HG02840 (cell line): ENCODE data around the gene NAPEPLD.
A peak's percentile ranks its signal among the peaks of the same experiment; 100 is the strongest.
"Not testable (repeated sequence)": the region's sequence is repeated elsewhere in the genome, so short reads cannot be mapped to it uniquely, and the experiment has no call there.

ENCODE experiments used
- ATAC-seq: cut with Tn5 transposase; IDR thresholded peaks from one replicate; pipeline ENCODE4 v1.9.1; 2021; ENCODE audit warnings: mild to moderate bottlenecking, moderate library complexity, moderate number of reproducible peaks; ENCODE audit not compliant: unreplicated experiment, low FRiP score

NAPEPLD gene

DNA sequence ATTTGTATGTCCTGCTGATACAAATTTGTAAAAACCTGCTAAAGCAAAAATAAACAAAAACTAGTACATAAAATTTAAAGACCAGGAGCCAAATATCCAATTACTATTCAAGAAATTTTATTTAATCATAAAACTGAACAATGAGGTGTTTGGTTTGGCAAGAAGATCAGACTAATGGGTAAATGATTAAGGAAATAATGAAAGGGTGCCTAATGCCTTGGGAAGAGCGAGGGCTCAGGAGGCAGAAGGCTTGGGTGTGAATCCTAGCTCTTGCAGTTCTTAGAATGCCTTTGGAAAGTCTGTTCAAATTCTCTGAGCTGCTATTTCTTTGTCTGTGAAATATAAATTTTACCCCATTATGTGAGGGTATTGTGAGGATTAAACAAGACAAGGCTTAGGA, 32.4 kb downstream of the NAPEPLD start:
- no peak for ATAC-seq

DNA sequence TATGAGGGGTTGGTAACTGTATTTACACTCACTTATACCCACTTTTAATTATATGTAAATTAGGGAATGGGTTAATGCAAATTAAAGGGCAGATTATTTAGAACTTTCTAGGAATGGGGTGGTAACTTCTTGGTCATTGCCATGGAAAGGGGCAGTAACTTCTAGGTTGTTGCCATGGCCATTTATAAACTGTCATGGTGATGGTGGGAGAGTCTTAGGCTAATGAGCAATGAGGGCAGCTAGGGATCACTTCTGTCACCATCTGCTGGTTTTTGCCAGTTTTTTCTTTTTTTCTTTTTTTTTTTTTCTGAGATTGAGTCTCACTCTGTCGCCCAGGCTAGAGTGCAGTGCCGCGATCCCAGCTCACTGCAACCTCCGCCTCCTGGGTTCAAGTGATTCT, 33.1 kb downstream of the NAPEPLD start:
- no peak for ATAC-seq

DNA sequence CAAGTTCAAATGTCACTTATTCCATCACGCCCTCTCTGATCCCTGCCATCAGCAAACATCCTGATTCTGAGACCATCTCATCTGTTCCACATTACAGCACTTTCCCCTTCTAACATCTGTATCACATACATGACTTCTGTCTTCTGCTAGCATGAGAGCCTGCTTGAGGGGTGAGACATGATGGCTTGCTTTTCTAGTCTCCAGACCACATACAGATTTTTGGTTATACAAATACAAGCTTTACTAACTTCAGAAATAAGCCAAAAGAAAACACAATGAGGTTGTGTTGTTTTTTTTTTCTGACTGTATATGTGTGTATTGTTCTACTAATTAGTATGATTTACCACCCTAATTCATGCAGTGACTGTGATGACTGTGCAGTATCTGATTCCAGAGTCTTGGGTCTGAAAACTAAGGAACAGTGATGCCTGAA, 34.3 kb downstream of the NAPEPLD start:
- ATAC-seq, result no peak

DNA sequence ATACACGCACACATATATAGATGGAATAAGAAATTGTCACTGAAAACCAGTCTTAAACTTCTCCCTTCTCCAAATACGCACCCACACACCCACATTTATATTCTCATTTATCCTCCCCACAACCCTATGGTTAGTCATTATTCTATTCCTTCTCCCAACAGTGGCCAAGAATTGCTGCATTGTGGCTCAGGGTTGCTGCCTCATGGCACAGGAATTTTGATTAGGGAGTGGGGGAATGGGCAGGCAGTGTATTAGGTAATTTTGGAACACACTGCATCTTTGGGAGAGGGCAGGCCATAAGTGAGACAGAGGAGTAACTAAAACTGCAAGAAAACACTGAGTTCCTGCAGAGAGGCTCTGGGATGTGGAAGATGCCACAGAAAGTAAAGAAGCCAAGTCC, 35.7 kb downstream of the NAPEPLD start:
- ATAC-seq, result no peak

DNA sequence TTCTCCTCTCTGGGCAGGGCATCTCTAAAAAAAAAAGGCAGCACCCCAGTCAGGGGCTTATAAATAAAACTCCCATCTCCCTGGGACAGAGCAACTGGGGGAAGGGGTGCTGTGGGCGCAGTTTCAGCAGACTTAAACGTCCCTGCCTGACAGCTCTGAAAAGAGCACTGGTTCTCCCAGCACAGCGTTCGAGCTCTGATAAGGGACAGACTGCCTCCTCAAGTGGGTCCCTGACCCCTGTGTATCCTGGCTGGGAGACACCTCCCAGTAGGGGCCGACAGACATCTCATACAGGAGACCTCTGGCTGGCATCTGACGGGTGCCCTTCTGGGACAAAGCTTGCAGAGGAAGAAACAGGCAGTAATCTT, 42.2 kb downstream of the NAPEPLD start:
- not testable (repeated sequence) for ATAC-seq

DNA sequence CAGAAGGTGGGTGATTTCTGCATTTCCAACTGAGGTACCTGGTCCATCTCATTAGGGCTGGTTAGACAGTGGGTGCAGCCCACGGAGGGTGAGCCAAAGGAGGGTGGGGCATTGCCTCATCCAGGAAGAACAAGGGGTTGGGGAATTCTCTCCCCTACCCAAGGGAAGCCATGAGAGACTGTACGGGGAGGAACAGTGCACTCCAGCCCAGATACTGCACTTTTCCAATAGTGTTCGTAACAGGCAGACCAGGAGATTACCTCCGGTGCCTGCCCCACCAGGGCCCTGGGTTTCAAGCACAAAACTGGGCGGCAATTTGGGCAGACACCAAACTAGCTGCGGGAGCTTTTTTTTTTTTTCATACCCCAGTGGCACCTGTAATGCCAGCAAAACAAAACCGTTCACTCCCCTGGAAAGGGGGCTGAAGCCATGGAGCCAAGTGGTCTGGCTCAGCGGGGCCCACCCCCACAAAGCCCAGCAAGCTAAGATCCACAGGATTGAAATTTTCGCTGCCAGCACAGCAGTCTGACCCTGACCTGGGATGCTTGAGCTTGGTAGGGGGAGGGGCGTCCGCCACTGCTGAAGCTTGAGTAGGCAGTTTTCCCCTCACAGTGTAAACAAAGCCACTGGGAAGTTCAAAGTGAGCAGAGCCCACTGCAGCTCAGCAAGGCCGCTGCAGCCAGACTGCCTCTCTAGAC, 42.7 kb downstream of the NAPEPLD start:
- ATAC-seq, result no peak

DNA sequence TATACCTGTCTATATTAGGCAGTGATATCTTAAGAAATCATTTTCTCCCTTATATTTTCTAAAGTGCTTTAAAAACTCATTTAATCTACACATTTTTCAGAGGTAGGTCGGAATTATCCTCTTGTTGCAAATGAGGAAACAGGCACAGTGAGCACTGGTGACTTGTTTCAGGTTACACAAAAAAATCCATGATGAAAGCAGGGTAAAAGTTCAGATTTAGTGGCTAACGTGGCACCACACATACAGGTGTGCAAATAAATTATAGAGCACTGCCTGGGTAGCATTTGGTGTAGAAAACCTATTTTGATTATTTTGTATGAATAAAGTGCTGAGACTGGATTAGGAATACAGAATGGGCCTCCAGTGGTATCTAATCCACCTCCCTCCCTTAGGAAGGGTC, 47.4 kb downstream of the NAPEPLD start:
- no peak for ATAC-seq

DNA sequence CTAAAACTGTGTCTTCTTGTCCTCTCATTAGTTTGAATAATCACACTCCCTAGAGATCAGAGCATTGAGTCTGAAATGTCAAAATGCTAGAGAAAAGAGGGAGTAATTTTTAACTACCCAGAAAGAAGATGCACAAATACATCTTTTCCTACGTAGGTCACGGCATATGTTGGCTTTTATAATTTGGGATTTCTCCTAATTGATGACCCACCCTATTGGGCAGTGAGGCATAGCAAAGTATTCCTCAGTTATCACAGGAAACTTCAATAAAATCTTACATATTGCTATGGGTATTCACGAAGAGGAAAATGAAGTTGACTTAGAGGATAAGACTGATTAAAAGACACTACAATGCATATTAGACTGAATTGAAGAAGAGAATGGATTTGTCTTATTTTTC, 48.6 kb downstream of the NAPEPLD start:
- no peak for ATAC-seq

DNA sequence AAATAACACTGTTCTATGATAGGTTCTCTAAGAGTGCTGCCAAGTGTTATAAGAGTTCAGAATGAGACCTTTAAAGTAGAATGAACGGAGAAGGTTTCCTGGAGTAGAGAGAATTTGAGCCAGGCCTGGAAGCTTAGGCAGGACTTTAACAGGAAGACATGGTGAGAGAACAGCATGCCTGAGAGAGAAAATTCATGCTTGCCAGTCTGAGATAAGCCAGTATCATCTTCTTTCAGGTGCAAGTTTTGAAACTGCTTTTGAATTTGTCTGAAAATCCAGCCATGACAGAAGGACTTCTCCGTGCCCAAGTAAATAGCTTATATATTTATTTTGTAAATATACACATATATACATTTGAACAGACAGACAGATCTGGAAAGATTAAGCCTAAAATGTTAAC, 51.9 kb downstream of the NAPEPLD start:
- ATAC-seq, result no peak

DNA sequence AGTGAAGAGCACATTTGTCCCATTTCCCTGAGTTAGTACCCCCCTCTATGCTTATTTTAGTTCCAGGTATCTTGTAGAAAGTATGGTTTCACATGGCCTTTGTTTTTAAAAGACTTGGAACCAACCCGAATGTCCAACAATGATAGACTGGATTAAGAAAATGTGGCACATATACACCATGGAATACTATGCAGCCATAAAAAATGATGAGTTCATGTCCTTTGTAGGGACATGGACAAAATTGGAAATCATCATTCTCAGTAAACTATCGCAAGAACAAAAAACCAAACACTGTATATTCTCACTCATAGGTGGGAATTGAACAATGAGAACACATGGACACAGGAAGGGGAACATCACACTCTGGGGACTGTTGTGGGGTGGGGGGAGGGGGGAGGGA, 53.3 kb downstream of the NAPEPLD start:
- not testable (repeated sequence) for ATAC-seq

DNA sequence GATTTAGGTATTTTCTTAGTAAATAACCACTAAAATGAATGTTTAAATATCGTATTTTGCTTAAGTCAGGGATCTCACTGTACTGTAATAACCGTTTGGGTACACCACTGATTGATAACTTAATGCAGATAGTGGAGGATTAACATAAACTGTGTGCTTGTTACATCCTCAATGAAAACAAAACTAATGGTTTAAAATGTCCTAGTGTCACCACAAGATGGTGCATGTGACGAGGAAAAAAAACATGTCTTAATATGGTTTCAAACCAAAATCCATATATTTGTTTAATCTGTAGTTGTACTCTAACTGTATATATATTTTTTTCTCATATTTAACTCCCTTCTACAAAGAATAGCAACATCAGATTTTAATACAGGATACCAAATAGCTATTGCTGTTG, 54.8 kb downstream of the NAPEPLD start:
- ATAC-seq, result no peak

DNA sequence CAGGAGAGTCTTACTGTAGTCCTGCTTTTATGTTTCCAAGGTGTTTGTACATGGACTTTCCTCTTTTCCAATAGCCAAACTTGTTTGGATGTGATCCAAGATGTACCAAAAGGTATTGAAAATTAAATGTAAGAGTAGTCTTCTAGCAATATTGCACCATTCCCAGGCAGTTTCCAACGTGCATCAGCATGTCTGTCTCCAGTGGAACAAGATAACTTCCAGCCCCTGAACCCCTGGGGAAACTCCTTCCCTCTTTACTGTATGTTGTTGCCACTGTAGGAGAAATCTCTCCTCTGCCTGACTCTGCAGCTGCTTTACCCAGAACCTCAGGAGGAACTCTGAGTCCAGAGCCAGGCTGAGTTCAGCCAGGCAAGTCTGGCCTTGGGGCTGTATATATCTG, 55.5 kb downstream of the NAPEPLD start:
- no peak for ATAC-seq

DNA sequence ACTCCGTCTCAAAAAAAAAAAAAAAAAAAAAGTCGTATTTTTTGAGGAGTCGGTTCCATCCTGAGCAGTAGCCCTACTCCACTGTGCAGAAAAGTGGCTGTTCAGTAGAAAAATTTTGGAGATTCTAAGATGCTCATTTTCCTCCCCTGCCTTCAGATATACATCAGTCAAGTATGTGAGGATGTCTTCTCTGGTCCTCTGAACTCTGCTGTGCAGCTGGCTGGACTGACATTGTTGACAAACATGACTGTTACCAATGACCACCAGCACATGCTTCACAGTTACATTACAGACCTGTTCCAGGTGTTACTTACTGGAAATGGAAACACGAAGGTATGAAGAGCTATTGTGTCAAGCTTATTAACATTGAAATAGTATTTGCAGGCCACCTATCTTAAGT, 56.6 kb downstream of the NAPEPLD start:
- ATAC-seq, result not testable (repeated sequence)

DNA sequence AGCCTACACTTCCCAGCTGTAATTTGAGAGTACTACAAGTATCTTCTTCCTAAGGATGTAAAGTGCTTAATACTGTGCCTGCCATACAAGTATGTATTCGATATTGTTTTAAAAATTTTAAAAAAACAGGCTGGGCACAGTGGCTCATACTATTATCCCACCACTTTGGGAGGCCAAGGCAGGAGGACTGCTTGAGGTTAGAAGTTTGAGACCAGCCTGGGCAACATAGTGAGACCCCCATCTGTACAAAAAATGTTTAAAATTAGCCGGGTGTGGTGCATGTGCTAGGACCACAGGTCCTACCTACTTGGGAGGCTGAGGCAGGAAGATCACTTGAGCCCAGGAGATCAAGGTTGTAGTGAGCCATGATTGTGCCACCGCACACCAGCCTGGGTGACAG, 65.7 kb downstream of the NAPEPLD start:
- ATAC-seq, result no peak

DNA sequence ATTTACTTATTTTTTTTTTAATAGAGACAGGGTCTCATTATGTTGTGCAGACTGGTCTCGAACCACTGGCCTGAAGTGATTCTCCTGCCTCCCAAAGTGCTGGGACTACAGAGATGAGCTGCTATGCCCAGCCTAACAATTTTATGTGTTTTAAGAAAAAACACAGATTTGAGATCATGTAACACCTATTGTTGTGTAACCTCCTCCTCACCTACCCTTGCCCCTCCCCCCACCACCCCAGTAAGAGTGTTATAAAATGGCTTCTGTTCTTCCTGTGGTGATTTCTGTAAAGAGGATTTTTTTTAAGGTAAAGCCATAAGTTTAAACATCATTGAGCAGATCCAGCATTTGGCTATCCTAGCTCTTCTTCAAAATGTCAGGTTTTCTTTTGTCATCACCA, 66.4 kb downstream of the NAPEPLD start:
- ATAC-seq, result no peak

DNA sequence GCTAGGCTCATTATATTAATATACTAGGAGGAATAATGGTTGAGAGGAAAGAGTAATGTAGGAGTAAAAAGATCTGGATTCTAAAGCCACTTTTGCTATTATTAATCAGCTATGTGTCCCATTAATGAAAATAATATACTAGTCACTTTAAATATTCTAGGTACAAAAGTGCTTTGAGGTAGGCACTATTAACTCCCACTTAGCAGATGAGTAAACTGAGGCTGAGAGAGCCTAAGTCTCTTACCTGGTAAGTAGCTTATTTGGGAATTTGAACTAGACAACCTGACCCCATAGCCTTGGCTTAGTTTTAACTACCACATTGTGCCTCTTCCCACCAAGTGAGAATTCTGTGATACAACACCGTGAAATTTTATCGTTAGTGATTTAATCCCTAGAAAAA, 68.0 kb downstream of the NAPEPLD start:
- no peak for ATAC-seq

DNA sequence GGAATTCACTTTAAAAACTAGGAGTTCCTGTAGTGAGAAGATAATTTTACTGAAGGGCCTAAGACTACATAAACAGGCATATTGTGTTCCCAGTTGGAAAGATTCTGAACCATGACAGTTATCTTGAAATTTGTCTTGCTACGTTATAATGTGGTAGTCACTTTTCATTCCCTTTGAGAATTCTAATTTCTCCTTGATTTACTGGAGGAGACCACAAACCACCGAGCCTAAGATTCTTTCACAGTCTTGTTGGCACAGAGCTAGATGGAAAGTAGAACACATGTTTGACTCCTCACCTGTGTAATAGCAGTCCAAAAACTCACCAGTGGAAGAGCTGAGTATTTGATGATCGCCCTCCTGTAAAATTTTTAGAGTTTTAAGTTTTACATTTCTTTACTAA, 69.1 kb downstream of the NAPEPLD start:
- ATAC-seq, result no peak

DNA sequence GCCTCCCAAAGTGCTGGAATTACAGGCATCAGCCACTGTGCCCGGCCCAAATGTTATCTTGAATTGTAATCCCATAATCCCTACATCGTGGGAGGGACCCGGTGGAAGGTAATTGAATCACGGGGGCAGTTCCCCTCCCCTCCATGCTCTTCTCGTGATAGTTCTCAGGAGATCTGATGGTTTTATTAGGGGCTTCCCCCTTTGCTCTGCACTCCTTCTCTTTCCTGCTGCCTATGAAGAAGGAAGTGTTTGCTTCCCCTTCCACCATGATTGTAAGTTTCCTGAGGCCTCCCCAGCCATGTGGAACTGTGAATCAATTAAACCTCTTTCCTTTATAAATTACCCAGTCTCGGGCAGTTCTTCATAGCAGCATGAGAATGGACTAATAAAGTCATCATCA, 70.7 kb downstream of the NAPEPLD start:
- not testable (repeated sequence) for ATAC-seq

DNA sequence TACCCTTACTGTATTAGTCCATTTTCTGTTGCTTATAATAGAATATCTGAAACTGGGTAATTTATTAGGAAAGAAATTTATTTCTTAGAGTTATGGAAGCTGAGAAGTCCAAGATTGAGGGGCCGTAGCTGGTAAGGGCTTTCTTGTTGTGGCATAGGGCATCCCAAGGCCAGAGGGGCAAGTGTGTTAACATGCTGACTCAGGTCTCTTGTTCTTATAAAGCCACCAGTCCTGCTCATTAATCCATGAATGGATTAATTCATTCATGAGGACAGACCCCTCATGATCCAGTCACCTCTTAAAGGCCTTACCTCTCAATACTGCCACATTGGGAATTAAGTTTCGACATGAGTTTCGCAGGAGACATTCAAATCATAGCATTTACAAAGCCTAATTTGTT, 71.6 kb downstream of the NAPEPLD start:
- no peak for ATAC-seq

DNA sequence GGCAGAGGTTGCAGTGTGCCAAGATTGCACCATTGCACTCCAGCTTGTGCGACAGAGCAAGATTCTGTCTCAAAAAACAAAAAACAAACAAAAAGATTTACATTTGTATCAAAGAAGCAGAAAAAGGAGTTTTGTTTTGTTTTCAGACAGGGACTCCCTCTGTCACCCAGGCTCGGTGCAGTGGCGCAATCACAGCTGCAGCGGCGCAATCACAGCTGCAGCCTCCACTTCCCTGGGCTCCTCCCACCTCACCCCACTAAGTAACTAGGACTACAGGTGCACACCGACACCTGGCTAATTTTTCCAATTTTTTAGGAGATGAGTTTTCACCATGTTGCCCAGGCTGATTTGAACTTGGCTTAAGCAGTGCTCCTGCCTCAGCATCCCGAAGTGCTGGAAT, 72.1 kb downstream of the NAPEPLD start:
- ATAC-seq, result no peak

DNA sequence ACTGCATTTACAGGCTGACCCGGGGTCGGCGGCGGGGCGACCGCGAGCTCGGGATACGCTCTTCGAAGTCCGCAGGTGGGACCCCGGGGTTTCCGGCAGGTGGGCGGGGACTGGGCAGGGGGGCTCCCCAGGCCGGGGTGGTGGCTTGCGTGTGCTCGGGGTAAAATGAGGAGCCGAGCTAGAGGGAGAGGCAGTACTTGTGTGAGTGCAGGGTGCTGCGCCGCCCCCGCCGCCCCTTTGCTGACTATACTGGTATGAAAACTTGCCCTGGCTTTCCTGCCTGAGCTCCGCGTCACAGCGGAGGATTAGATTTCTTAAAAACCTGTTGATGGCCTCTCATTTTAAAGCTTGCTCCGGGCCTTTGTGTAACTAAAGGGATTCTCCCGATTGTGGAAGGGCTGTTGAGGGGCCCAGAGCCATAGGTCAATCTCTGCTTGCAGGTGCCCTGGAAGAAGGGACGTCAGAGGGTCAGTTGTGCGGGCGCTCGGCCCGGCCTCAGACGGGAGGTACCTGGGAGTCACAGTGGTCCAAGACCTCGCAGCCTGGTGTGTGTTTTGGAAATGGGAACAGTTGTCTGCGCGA, 73.5 kb downstream of the NAPEPLD start:
- ATAC-seq, result peak; percentile 50

DNA sequence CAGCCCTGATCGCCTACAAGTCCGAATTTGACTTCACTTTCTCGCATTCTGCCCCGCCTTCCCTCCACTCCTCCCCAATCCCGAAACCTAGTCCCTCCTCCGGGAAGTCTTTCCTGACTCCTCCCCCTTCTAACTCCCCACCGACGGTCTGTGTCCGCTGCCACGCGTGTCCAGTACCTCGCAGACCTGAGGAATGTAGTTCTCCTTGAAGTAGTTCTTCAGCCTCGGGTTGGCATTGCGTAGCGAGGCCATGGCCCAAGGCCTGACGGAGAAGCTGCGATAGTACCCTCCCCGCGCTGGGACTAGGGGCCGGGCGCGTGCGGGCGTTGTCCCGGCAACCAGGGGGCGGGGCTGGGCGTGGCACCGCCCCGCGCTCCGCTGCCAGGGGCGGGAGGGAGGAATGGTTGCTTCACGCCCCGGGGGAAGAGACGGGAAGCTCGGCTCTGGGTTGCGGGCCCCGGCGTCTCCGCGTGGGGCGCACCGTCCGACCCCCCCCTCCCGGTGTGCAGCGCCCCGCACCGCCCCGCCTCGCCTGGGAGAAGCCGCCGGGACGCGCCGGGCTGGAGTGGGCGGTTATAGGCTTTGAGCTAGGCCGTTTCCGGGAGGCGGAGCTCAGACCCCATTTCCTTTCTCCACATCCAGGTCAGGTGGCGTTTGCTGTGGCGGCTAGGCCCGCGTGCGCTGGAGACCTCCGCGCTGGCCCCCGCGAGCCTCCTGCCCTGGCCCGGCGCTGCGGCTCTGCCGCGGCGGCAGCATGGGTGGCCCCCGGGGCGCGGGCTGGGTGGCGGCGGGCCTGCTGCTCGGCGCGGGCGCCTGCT, 74.2 kb downstream of the NAPEPLD start, which contains the start of the genes ARMC10 and FBXL13:
TSS of gene ARMC10 (plus strand) at position 622 of the 818 bp plus-strand sequence. CDS start at position 755, 133 bp downstream.
TSS of gene FBXL13 (minus strand) at position 278 of the 818 bp plus-strand sequence.
- peak; percentile 89 for ATAC-seq
